Breast epithelium (tissue), 4 donors: ENCODE results near the gene RASA4B. TPM values are rescaled to one million over a fixed set of nuclear protein-coding genes. Genes with fewer than 3 reads are reported as not detected.
A peak's percentile ranks its signal among the peaks of the same experiment; 100 is the strongest.
"Not testable (repeated sequence)": the region's sequence is repeated elsewhere in the genome, so short reads cannot be mapped to it uniquely, and the experiment has no call there.

ENCODE experiments used
- DNase-seq, 2 donors: peaks; one replicate each; pipeline ENCODE4 v3.0.0-alpha.2; 2019; ENCODE audit warnings: low spot score in 2 of 2
- H3K27ac ChIP-seq, 2 donors: fragments of 200-600 bp; sonication (generic) in 1 of 2; one replicate each; pipeline ENCODE4 v1.5.1; 2016 to 2019; ENCODE audit warnings: mild to moderate bottlenecking in 1 of 2
- H3K27me3 ChIP-seq, 2 donors: fragments of 200-600 bp; sonication (generic) in 1 of 2; one replicate each; pipeline versions ENCODE4 v1.5.1 to v1.6.0; 2017 to 2019; ENCODE audit warnings: control low read depth in 1 of 2, mild to moderate bottlenecking in 1 of 2
- H3K36me3 ChIP-seq: fragments of 200-600 bp; one replicate; pipeline ENCODE4 v1.5.1; 2019
- H3K4me1 ChIP-seq, 2 donors: fragments of 200-600 bp; sonication (generic); one replicate each; pipeline ENCODE4 v1.5.1; 2016 to 2019; ENCODE audit warnings: control low read depth in 1 of 2
- H3K4me3 ChIP-seq, 3 donors: fragments of 200-600 bp; sonication (generic); 1 replicate in 2 of 3; 2 replicates in 1 of 3; pipeline ENCODE4 v1.5.1; 2016 to 2019; ENCODE audit warnings: mild to moderate bottlenecking in 3 of 3, moderate library complexity in 2 of 3
- H3K9me3 ChIP-seq, 2 donors: fragments of 200-600 bp; sonication (generic) in 1 of 2; one replicate each; pipeline ENCODE4 v1.5.1; 2016 to 2019; ENCODE audit warnings: control low read depth in 1 of 2
- intact Hi-C: fragments of 100-400 bp; cut with DNase I; formaldehyde crosslinking; loops from one replicate; pipeline ENCODE4 v1.15.1; 2023; ENCODE audit warnings: low total_unique reads
- total RNA-seq, 3 donors: library from RNA; depleted of rRNA; stranded (reverse); fragments of >200 nt; gene quantifications; one replicate each; pipeline ENCODE4 v1.1.0, GENCODE V29; 2016

Gene RASA4B
- total RNA-seq, 3 donors from 2014 or later: 3.7 to 11.1 (median 7.2) TPM

GRCh38 chr7:102527182-102527581 is 9.6 kb upstream of the RASA4B start:
- intact Hi-C loops, DNase-seq, H3K9me3 ChIP-seq, H3K4me3 ChIP-seq, H3K36me3 ChIP-seq, H3K27me3 ChIP-seq, H3K27ac ChIP-seq, H3K4me1 ChIP-seq: not testable (repeated sequence)

GRCh38 chr7:102524803-102525202 is 7.2 kb upstream of the RASA4B start:
- H3K4me1 ChIP-seq, DNase-seq, H3K36me3 ChIP-seq, H3K9me3 ChIP-seq, H3K27ac ChIP-seq, H3K27me3 ChIP-seq, H3K4me3 ChIP-seq, intact Hi-C loops: not testable (repeated sequence)

GRCh38 chr7:102520797-102521196 is 3.2 kb upstream of the RASA4B start:
- H3K27ac ChIP-seq, H3K9me3 ChIP-seq, H3K36me3 ChIP-seq, intact Hi-C loops, H3K27me3 ChIP-seq, H3K4me1 ChIP-seq, H3K4me3 ChIP-seq, DNase-seq: not testable (repeated sequence)

- H3K27ac ChIP-seq, H3K27me3 ChIP-seq, H3K4me1 ChIP-seq: not testable (repeated sequence)
Measured at GRCh38 chr7:102516951-102517350, 626 bp downstream of the RASA4B start.

GRCh38 chr7:102515889-102516288 is 1.7 kb downstream of the RASA4B start:
- DNase-seq, intact Hi-C loops: not testable (repeated sequence)

More at GRCh38 chr7:102516951-102517350, 626 bp downstream of the RASA4B start:
- H3K4me3 ChIP-seq, H3K36me3 ChIP-seq, DNase-seq, intact Hi-C loops, H3K9me3 ChIP-seq: not testable (repeated sequence)

GRCh38 chr7:102514881-102515721 is 2.5 kb downstream of the RASA4B start:
- H3K4me1 ChIP-seq, H3K9me3 ChIP-seq, intact Hi-C loops, H3K4me3 ChIP-seq, DNase-seq, H3K36me3 ChIP-seq, H3K27ac ChIP-seq, H3K27me3 ChIP-seq: not testable (repeated sequence)

More at GRCh38 chr7:102515889-102516288, 1.7 kb downstream of the RASA4B start:
- H3K27me3 ChIP-seq, H3K4me3 ChIP-seq, H3K9me3 ChIP-seq, H3K27ac ChIP-seq, H3K4me1 ChIP-seq, H3K36me3 ChIP-seq: not testable (repeated sequence)

GRCh38 chr7:102512642-102513221 is 4.8 kb downstream of the RASA4B start:
- H3K27me3 ChIP-seq, H3K36me3 ChIP-seq, H3K4me1 ChIP-seq, H3K9me3 ChIP-seq, intact Hi-C loops: not testable (repeated sequence)
- DNase-seq: peak in 1 of 2 donors; percentile 44
- Histone ChIP-seq H3K27ac (peak overlapping the region; percentile 61 to 83), H3K4me3 (peak overlapping the region in 2 of 3 donors; percentile 24 to 39)

- H3K27ac ChIP-seq, DNase-seq, intact Hi-C loops, H3K4me1 ChIP-seq, H3K9me3 ChIP-seq, H3K27me3 ChIP-seq, H3K36me3 ChIP-seq, H3K4me3 ChIP-seq: not testable (repeated sequence)
Measured at GRCh38 chr7:102511860-102512522, 5.6 kb downstream of the RASA4B start.

- DNase-seq, H3K27me3 ChIP-seq, intact Hi-C loops, H3K4me3 ChIP-seq, H3K27ac ChIP-seq, H3K4me1 ChIP-seq, H3K9me3 ChIP-seq, H3K36me3 ChIP-seq: not testable (repeated sequence)
Measured at GRCh38 chr7:102510575-102510974, 7.0 kb downstream of the RASA4B start.

GRCh38 chr7:102507410-102508088 is 10.0 kb downstream of the RASA4B start:
- H3K36me3 ChIP-seq, intact Hi-C loops, H3K4me1 ChIP-seq, H3K4me3 ChIP-seq, H3K27ac ChIP-seq, H3K27me3 ChIP-seq, H3K9me3 ChIP-seq: not testable (repeated sequence)
- peak in 1 of 2 donors; percentile 16 for DNase-seq

- DNase-seq, intact Hi-C loops, H3K27me3 ChIP-seq, H3K9me3 ChIP-seq, H3K36me3 ChIP-seq, H3K4me3 ChIP-seq, H3K27ac ChIP-seq, H3K4me1 ChIP-seq: not testable (repeated sequence)
Measured at GRCh38 chr7:102505298-102506185, 12.0 kb downstream of the RASA4B start.

- H3K4me3 ChIP-seq, H3K4me1 ChIP-seq, H3K27me3 ChIP-seq, H3K27ac ChIP-seq, H3K36me3 ChIP-seq, intact Hi-C loops, DNase-seq, H3K9me3 ChIP-seq: not testable (repeated sequence)
Measured at GRCh38 chr7:102503141-102503540, 14.4 kb downstream of the RASA4B start.
